Neural progenitor cell (in vitro differentiated cells): ENCODE results near the gene CDC25B.

ENCODE experiments used
- CTCF ChIP-seq: fragments of 200-600 bp; sonication (generic); IDR thresholded peaks from 2 replicates; pipeline ENCODE4 v1.5.1; 2017; ENCODE audit warnings: antibody characterized with exemption, mild to moderate bottlenecking
- EZH2phosphoT487 ChIP-seq: fragments of 200-600 bp; sonication (generic); IDR thresholded peaks from 2 replicates; pipeline ENCODE4 v1.6.1; 2017; ENCODE audit warnings: antibody characterized with exemption

- TF ChIP-seq CTCF, result no peak
- no peak for TF ChIP-seq EZH2phosphoT487
Observed at GRCh38 chr20:3747471-3747870, 48.6 kb upstream of the CDC25B start.
